Activated B cell treated with CpG ODN at 0.5 μM for 24 hours (primary cell): ENCODE results near the gene PIEZO2. TPM values are rescaled to one million over a fixed set of nuclear protein-coding genes. Genes with fewer than 3 reads are reported as not detected.

Source experiments
- ATAC-seq: fragments of 200-7000 bp; cut with Tn5 transposase; one replicate; pipeline ENCODE4 v1.10.0; 2021; ENCODE audit warnings: low read depth, mild to moderate bottlenecking, moderate library complexity
- CTCF ChIA-PET: fragments of 350-600 bp; sonication (Branson Sonifier 250); formaldehyde crosslinking; loops from one replicate; lab custom pipeline; 2021; ENCODE audit warnings: antibody characterized with exemption; lab: Charles Lee
- POLR2A ChIA-PET: fragments of 350-600 bp; sonication (Branson Sonifier 250); formaldehyde crosslinking; loops from one replicate; lab custom pipeline; 2021; ENCODE audit warnings: antibody characterized with exemption; lab: Charles Lee
- DNase-seq: peaks from one replicate; pipeline ENCODE4 v3.0.0; 2022
- H3K27ac Mint-ChIP-seq: one replicate; pipeline ENCODE4 v1.8.0; 2020; ENCODE audit warnings: mixed read lengths
- H3K27me3 Mint-ChIP-seq: one replicate; pipeline ENCODE4 v1.8.0; 2021; ENCODE audit warnings: mixed read lengths
- H3K36me3 Mint-ChIP-seq: one replicate; pipeline ENCODE4 v1.8.0; 2021; ENCODE audit warnings: low read depth, mixed read lengths
- H3K4me1 Mint-ChIP-seq: one replicate; pipeline ENCODE4 v1.8.0; 2021; ENCODE audit warnings: mixed read lengths
- H3K4me3 Mint-ChIP-seq: one replicate; pipeline ENCODE4 v1.8.0; 2020; ENCODE audit warnings: mild to moderate bottlenecking, mixed read lengths
- H3K9me3 Mint-ChIP-seq: one replicate; pipeline ENCODE4 v1.8.0; 2020; ENCODE audit warnings: mixed read lengths
- CTCF ChIP-seq: fragments of 200-600 bp; IDR thresholded peaks from one replicate; pipeline ENCODE4 v1.8.0; 2022; ENCODE audit warnings: antibody characterized with exemption, mild to moderate bottlenecking
- intact Hi-C: fragments of 100-400 bp; cut with micrococcal nuclease; formaldehyde crosslinking; loops from one replicate; pipeline ENCODE4 v1.15.1; 2024
- total RNA-seq: library from RNA; stranded (reverse); gene quantifications from 2 replicates; pipeline ENCODE4 v1.2.3, GENCODE V29; 2022

The PIEZO2 gene
- total RNA-seq, 1 donor from 2014 or later, result not detected

- CTCF ChIA-PET, result no interaction called here
- DNase-seq (no peak), ATAC-seq (no peak)
- no peak overlapping the region for H3K4me3 Mint-ChIP-seq
- no peaks in the 10 kb centered on the region for H3K4me1 Mint-ChIP-seq
- POLR2A ChIA-PET, result no interaction called here
- intact Hi-C loops, result no loop called here
- H3K27me3 Mint-ChIP-seq, result no peaks in the 10 kb centered on the region
- no peaks in the 10 kb centered on the region for H3K9me3 Mint-ChIP-seq
- H3K27ac Mint-ChIP-seq, result no peak overlapping the region
- no peak for TF ChIP-seq CTCF
- H3K36me3 Mint-ChIP-seq, result no peaks in the 10 kb centered on the region
Observed at GRCh38 chr18:11113937-11114336, 35.4 kb downstream of the PIEZO2 start.

- POLR2A ChIA-PET, result no interaction called here
- Mint-ChIP-seq H3K36me3 (no peaks in the 10 kb centered on the region), H3K4me1 (no peaks in the 10 kb centered on the region), H3K27ac (no peak overlapping the region), H3K9me3 (no peaks in the 10 kb centered on the region), H3K4me3 (no peak overlapping the region), H3K27me3 (no peaks in the 10 kb centered on the region)
- no peak for TF ChIP-seq CTCF
- ATAC-seq (no peak), DNase-seq (no peak)
- intact Hi-C loops, result no loop called here
- CTCF ChIA-PET, result no interaction called here
Observed at GRCh38 chr18:11113046-11113548, 36.3 kb downstream of the PIEZO2 start.

- POLR2A ChIA-PET, result no interaction called here
- intact Hi-C loops, result no loop called here
- H3K4me3 Mint-ChIP-seq, result no peak overlapping the region
- no peak for DNase-seq
- ATAC-seq, result no peak
- no peak for TF ChIP-seq CTCF
- H3K27ac Mint-ChIP-seq, result no peak overlapping the region
- CTCF ChIA-PET, result no interaction called here
- H3K9me3 Mint-ChIP-seq, result no peaks in the 10 kb centered on the region
- no peaks in the 10 kb centered on the region for H3K36me3 Mint-ChIP-seq
- H3K4me1 Mint-ChIP-seq, result no peaks in the 10 kb centered on the region
- no peaks in the 10 kb centered on the region for H3K27me3 Mint-ChIP-seq
Observed at GRCh38 chr18:11112286-11112685, 37.1 kb downstream of the PIEZO2 start.

GRCh38 chr18:11110509-11110908, 38.9 kb downstream of the PIEZO2 start:
- ChIA-PET POLR2A (no interaction called here), CTCF (no interaction called here)
- H3K27me3 Mint-ChIP-seq, result no peaks in the 10 kb centered on the region
- H3K36me3 Mint-ChIP-seq, result no peaks in the 10 kb centered on the region
- DNase-seq (no peak), ATAC-seq (no peak)
- H3K9me3 Mint-ChIP-seq, result no peaks in the 10 kb centered on the region
- H3K27ac Mint-ChIP-seq, result no peak overlapping the region
- H3K4me3 Mint-ChIP-seq, result no peak overlapping the region
- no peak for TF ChIP-seq CTCF
- intact Hi-C loops, result no loop called here
- H3K4me1 Mint-ChIP-seq, result no peaks in the 10 kb centered on the region

- H3K27ac Mint-ChIP-seq, result no peak overlapping the region
- no peak for TF ChIP-seq CTCF
- H3K27me3 Mint-ChIP-seq, result no peaks in the 10 kb centered on the region
- H3K4me1 Mint-ChIP-seq, result no peaks in the 10 kb centered on the region
- no peak for DNase-seq
- ChIA-PET POLR2A (no interaction called here), CTCF (no interaction called here)
- no peaks in the 10 kb centered on the region for H3K9me3 Mint-ChIP-seq
- H3K4me3 Mint-ChIP-seq, result no peak overlapping the region
- intact Hi-C loops, result no loop called here
- no peak for ATAC-seq
- no peaks in the 10 kb centered on the region for H3K36me3 Mint-ChIP-seq
Observed at GRCh38 chr18:11108947-11109346, 40.4 kb downstream of the PIEZO2 start.
